K562 (cell line): ENCODE measurements around the gene SARS1. TPM values are rescaled to one million over a fixed set of nuclear protein-coding genes. Genes with fewer than 3 reads are reported as not detected.
A peak's percentile ranks its signal among the peaks of the same experiment; 100 is the strongest.

Experiments
- BRCA1 ChIP-seq, 2 experiments: fragments of 450-650 bp in 1 of 2; sonication (generic) in 1 of 2; formaldehyde crosslinking in 1 of 2; IDR thresholded peaks; 2 replicates each; pipeline versions ENCODE4 v1.5.0 to v1.6.1; 2017 to 2020; ENCODE audit warnings: mild to moderate bottlenecking in 1 of 2, missing genetic modification reagents in 1 of 2
- CAMTA2 ChIP-seq: fragments of 250-450 bp; sonication (Bioruptor Pico); conservative IDR thresholded peaks from 2 replicates; pipeline ENCODE4 v1.5.1; 2022
- GABPB2 ChIP-seq: fragments of 250-450 bp; sonication (Bioruptor Pico); conservative IDR thresholded peaks from 2 replicates; pipeline ENCODE4 v1.5.1; 2021; ENCODE audit warnings: mild to moderate bottlenecking
- ILF3 ChIP-seq: fragments of 450-650 bp; IDR thresholded peaks from 2 replicates; pipeline ENCODE4 v1.6.1; 2018; ENCODE audit warnings: antibody characterized with exemption, mild to moderate bottlenecking, moderate library complexity, borderline replicate concordance
- NR2C1 ChIP-seq, 2 experiments: fragments of 450-650 bp; IDR thresholded peaks; 2 replicates each; pipeline ENCODE4 v1.6.1; 2017; ENCODE audit warnings: mild to moderate bottlenecking in 2 of 2, antibody characterized with exemption in 1 of 2, inconsistent platforms in 1 of 2, missing compliant biosample characterization in 1 of 2, missing genetic modification characterization in 1 of 2
- PRPF4 ChIP-seq: fragments of 200-400 bp; formaldehyde crosslinking; IDR thresholded peaks from one replicate; pipeline ENCODE4 v1.6.1; 2017; ENCODE audit warnings: low read length, low read depth, mild to moderate bottlenecking; ENCODE audit not compliant: insufficient read depth, poor library complexity, severe bottlenecking
- RFX1 ChIP-seq: fragments of 450-650 bp; IDR thresholded peaks from 2 replicates; pipeline ENCODE4 v1.6.1; 2016; ENCODE audit warnings: mild to moderate bottlenecking, moderate library complexity
- ZBED1 ChIP-seq: IDR thresholded peaks from 2 replicates; pipeline ENCODE4 v1.6.1; 2014
- ZNF384 ChIP-seq: IDR thresholded peaks from 2 replicates; pipeline ENCODE4 v1.6.1; 2012; ENCODE audit warnings: low read depth, low read length, improper control_type of control experiment
- ZNF589 ChIP-seq: fragments of 200-800 bp; sonication (Bioruptor generic); IDR thresholded peaks from 2 replicates; pipeline ENCODE4 v1.6.1; 2016; ENCODE audit warnings: low read depth, missing genetic modification characterization, missing compliant biosample characterization
- polyA plus RNA-seq, 8 experiments: library from polyadenylated mRNA; depleted of rRNA in 4 of 8; stranded (reverse) in 5 of 8; unstranded in 3 of 8; fragments of >200 nt; fragmentation: Nextera tagmentation in 2 of 8; fragmentation: Illumina TruSeq in 1 of 8; extraction: Ambion mirVana in 2 of 8; extraction: Trizol in 1 of 8; gene quantifications; 2 replicates each; pipeline versions ENCODE4 v1.2.1 to v1.2.3, GENCODE V29; 2011 to 2014; ENCODE audit warnings: inconsistent platforms in 1 of 8, missing spikeins in 1 of 8
- total RNA-seq, 7 experiments: library from RNA; depleted of rRNA in 6 of 7; stranded (reverse); fragments of >200 nt in 6 of 7; fragmentation: Illumina TruSeq in 2 of 7; extraction: Trizol in 2 of 7; gene quantifications; 2 replicates each; pipeline versions ENCODE4 v1.2.1 to v1.2.3, GENCODE V29; 2011 to 2021; ENCODE audit warnings: low replicate concordance in 1 of 7
- TF ChIP-seq, protein P1 (sequence below): sonication (generic); formaldehyde crosslinking; IDR thresholded peaks from 2 replicates; pipeline ENCODE4 v1.8.0; 2022; ENCODE audit warnings: mild to moderate bottlenecking, missing genetic modification reagents
- TF ChIP-seq, protein P2 (sequence below): sonication (generic); formaldehyde crosslinking; IDR thresholded peaks from 2 replicates; pipeline ENCODE4 v1.8.0; 2023; ENCODE audit warnings: mild to moderate bottlenecking, missing genetic modification reagents
- TF ChIP-seq, protein P3 (sequence below): sonication (generic); formaldehyde crosslinking; IDR thresholded peaks from 2 replicates; pipeline ENCODE4 v1.8.1; 2023; ENCODE audit warnings: mild to moderate bottlenecking, missing genetic modification reagents
- TF ChIP-seq, protein P4 (sequence below), 2 experiments: fragments of 450-650 bp in 1 of 2; IDR thresholded peaks; 2 replicates each; pipeline ENCODE4 v1.6.1; 2011 to 2017; ENCODE audit warnings: low read depth in 2 of 2, antibody characterized with exemption in 1 of 2, borderline replicate concordance in 1 of 2, low read length in 1 of 2, mild to moderate bottlenecking in 1 of 2, mixed read lengths in 1 of 2; ENCODE audit not compliant: control insufficient read depth in 1 of 2
- TF ChIP-seq, protein P5 (sequence below): IDR thresholded peaks from 2 replicates; pipeline ENCODE4 v1.6.1; 2011; ENCODE audit not compliant: insufficient read length; ENCODE audit errors: extremely low read depth

Gene SARS1
- total and polyA plus RNA-seq, 9 of the 15 experiments (the other 6 are each of a cell fraction or from before 2014, with no cell fraction given): 221 to 623 (median 254) TPM

DNA sequence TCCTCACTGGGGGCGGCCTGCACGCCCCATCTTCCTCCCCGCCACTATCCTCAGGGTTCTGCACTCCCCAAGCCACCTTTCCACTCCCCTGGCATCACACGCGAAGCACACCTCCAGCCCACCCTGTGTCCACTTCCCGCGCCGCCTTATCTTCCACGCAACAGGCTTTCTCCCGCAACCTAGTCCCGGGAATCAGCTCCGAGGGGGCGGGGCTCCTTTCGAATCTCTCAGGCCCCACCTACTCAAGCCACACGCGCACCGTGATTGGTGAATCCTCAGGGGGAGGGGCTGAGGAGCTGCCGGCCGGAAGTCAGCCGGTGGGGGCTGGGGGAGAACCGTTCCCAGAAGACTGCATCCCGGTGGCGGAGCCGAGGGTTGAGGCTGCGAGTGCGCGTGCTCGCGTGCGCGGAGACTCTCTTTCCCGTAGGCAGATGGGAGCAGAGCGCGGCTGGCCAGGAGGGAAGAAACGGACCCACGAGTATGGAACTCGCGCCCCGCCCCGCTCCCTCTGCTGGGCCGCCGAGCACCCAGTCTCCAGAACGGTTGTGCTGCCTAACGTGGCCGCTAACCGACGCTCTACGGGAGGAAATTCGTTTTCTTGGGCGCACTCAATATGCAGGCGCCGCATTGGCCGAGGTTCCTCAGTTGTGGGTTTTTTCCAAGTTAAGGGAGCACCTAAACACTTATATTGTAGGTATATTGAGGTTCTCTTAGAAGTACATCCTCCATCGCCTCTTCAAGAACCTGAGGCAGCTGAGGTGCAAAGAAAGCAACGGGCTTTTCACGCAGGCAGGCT lies 69.4 kb downstream of the SARS1 start, which contains the start of gene PSRC1 (continued):
- TF ChIP-seq, protein P1, sequence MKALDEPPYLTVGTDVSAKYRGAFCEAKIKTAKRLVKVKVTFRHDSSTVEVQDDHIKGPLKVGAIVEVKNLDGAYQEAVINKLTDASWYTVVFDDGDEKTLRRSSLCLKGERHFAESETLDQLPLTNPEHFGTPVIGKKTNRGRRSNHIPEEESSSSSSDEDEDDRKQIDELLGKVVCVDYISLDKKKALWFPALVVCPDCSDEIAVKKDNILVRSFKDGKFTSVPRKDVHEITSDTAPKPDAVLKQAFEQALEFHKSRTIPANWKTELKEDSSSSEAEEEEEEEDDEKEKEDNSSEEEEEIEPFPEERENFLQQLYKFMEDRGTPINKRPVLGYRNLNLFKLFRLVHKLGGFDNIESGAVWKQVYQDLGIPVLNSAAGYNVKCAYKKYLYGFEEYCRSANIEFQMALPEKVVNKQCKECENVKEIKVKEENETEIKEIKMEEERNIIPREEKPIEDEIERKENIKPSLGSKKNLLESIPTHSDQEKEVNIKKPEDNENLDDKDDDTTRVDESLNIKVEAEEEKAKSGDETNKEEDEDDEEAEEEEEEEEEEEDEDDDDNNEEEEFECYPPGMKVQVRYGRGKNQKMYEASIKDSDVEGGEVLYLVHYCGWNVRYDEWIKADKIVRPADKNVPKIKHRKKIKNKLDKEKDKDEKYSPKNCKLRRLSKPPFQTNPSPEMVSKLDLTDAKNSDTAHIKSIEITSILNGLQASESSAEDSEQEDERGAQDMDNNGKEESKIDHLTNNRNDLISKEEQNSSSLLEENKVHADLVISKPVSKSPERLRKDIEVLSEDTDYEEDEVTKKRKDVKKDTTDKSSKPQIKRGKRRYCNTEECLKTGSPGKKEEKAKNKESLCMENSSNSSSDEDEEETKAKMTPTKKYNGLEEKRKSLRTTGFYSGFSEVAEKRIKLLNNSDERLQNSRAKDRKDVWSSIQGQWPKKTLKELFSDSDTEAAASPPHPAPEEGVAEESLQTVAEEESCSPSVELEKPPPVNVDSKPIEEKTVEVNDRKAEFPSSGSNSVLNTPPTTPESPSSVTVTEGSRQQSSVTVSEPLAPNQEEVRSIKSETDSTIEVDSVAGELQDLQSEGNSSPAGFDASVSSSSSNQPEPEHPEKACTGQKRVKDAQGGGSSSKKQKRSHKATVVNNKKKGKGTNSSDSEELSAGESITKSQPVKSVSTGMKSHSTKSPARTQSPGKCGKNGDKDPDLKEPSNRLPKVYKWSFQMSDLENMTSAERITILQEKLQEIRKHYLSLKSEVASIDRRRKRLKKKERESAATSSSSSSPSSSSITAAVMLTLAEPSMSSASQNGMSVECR: peak; percentile 80
- TF ChIP-seq, protein P2, sequence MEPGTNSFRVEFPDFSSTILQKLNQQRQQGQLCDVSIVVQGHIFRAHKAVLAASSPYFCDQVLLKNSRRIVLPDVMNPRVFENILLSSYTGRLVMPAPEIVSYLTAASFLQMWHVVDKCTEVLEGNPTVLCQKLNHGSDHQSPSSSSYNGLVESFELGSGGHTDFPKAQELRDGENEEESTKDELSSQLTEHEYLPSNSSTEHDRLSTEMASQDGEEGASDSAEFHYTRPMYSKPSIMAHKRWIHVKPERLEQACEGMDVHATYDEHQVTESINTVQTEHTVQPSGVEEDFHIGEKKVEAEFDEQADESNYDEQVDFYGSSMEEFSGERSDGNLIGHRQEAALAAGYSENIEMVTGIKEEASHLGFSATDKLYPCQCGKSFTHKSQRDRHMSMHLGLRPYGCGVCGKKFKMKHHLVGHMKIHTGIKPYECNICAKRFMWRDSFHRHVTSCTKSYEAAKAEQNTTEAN (CRISPR knock-in tag): no peak
- TF ChIP-seq ZBED1 (peak; percentile 85; the same call in 1 of the 2 replicates), BRCA1 (IDR thresholded peaks at IDR 0.05) (no peak), BRCA1 (CRISPR knock-in tag; IDR thresholded peaks at IDR 0.05) (no peak), PRPF4 (no peak), ZNF589 (CRISPR knock-in tag) (no peak), CAMTA2 (CRISPR knock-in tag) (no peak), NR2C1 (IDR thresholded peaks at IDR 0.05) (no peak), NR2C1 (tag; IDR thresholded peaks at IDR 0.05) (no peak), RFX1 (no peak), ZNF384 (no peak), GABPB2 (CRISPR knock-in tag) (no peak), ILF3 (no peak)
- TF ChIP-seq, protein P3, sequence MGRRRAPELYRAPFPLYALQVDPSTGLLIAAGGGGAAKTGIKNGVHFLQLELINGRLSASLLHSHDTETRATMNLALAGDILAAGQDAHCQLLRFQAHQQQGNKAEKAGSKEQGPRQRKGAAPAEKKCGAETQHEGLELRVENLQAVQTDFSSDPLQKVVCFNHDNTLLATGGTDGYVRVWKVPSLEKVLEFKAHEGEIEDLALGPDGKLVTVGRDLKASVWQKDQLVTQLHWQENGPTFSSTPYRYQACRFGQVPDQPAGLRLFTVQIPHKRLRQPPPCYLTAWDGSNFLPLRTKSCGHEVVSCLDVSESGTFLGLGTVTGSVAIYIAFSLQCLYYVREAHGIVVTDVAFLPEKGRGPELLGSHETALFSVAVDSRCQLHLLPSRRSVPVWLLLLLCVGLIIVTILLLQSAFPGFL: no peak
- TF ChIP-seq, protein P4, sequence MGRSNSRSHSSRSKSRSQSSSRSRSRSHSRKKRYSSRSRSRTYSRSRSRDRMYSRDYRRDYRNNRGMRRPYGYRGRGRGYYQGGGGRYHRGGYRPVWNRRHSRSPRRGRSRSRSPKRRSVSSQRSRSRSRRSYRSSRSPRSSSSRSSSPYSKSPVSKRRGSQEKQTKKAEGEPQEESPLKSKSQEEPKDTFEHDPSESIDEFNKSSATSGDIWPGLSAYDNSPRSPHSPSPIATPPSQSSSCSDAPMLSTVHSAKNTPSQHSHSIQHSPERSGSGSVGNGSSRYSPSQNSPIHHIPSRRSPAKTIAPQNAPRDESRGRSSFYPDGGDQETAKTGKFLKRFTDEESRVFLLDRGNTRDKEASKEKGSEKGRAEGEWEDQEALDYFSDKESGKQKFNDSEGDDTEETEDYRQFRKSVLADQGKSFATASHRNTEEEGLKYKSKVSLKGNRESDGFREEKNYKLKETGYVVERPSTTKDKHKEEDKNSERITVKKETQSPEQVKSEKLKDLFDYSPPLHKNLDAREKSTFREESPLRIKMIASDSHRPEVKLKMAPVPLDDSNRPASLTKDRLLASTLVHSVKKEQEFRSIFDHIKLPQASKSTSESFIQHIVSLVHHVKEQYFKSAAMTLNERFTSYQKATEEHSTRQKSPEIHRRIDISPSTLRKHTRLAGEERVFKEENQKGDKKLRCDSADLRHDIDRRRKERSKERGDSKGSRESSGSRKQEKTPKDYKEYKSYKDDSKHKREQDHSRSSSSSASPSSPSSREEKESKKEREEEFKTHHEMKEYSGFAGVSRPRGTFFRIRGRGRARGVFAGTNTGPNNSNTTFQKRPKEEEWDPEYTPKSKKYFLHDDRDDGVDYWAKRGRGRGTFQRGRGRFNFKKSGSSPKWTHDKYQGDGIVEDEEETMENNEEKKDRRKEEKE (IDR thresholded peaks at IDR 0.05; ENCODE audit: borderline replicate concordance in 1 of 2, control insufficient read depth in 1 of 2, low read depth in 2 of 2, low read length in 1 of 2): peak in 1 of 2 experiments; percentile 79; a peak in 1 of 4 replicates
- TF ChIP-seq, protein P5, sequence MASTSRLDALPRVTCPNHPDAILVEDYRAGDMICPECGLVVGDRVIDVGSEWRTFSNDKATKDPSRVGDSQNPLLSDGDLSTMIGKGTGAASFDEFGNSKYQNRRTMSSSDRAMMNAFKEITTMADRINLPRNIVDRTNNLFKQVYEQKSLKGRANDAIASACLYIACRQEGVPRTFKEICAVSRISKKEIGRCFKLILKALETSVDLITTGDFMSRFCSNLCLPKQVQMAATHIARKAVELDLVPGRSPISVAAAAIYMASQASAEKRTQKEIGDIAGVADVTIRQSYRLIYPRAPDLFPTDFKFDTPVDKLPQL: no peak
